HG02759 (cell line): ENCODE data around the gene UTP20.
"Not testable (repeated sequence)": the region's sequence is repeated elsewhere in the genome, so short reads cannot be mapped to it uniquely, and the experiment has no call there.

Source experiments
- ATAC-seq: cut with Tn5 transposase; IDR thresholded peaks from one replicate; pipeline ENCODE4 v1.9.1; 2021; ENCODE audit warnings: mild to moderate bottlenecking, moderate library complexity; ENCODE audit not compliant: unreplicated experiment

The UTP20 gene

GRCh38 chr12:101325590-101325989 lies 45.7 kb downstream of the UTP20 start:
- no peak for ATAC-seq

- ATAC-seq = no peak
Measured at GRCh38 chr12:101327051-101327450, 47.1 kb downstream of the UTP20 start.

GRCh38 chr12:101327546-101327945 lies 47.6 kb downstream of the UTP20 start:
- no peak for ATAC-seq

- ATAC-seq = no peak
Measured at GRCh38 chr12:101328917-101329316, 49.0 kb downstream of the UTP20 start.

GRCh38 chr12:101330631-101331030 lies 50.7 kb downstream of the UTP20 start:
- ATAC-seq = no peak

- no peak for ATAC-seq
Measured at GRCh38 chr12:101336437-101336836, 56.5 kb downstream of the UTP20 start.

- no peak for ATAC-seq
Measured at GRCh38 chr12:101338087-101338486, 58.2 kb downstream of the UTP20 start.

GRCh38 chr12:101343893-101344292 lies 64.0 kb downstream of the UTP20 start:
- ATAC-seq = no peak

- ATAC-seq = no peak
Measured at GRCh38 chr12:101351682-101352081, 71.8 kb downstream of the UTP20 start.

GRCh38 chr12:101356794-101357193 lies 76.9 kb downstream of the UTP20 start:
- ATAC-seq = no peak

GRCh38 chr12:101361455-101361854 lies 81.5 kb downstream of the UTP20 start:
- ATAC-seq = no peak

GRCh38 chr12:101368016-101368415 lies 88.1 kb downstream of the UTP20 start:
- no peak for ATAC-seq

- ATAC-seq = no peak
Measured at GRCh38 chr12:101372431-101372830, 92.5 kb downstream of the UTP20 start.

- ATAC-seq = no peak
Measured at GRCh38 chr12:101375573-101375972, 95.7 kb downstream of the UTP20 start.

GRCh38 chr12:101379149-101379548 lies 99.2 kb downstream of the UTP20 start:
- no peak for ATAC-seq

- ATAC-seq = not testable (repeated sequence)
Measured at GRCh38 chr12:101391181-101391580, 111.3 kb downstream of the UTP20 start.

GRCh38 chr12:101407049-101407435 lies 127.1 kb downstream of the UTP20 start:
- ATAC-seq = peak; percentile 18

- ATAC-seq = peak; percentile 87
Measured at GRCh38 chr12:101407436-101408345, 127.8 kb downstream of the UTP20 start, which contains the start of gene ARL1. ARL1 (minus strand) TSS chr12:101407772; CDS start chr12:101407645, 127 bp downstream.

- ATAC-seq = not testable (repeated sequence)
Measured at GRCh38 chr12:101410169-101410568, 130.3 kb downstream of the UTP20 start.

GRCh38 chr12:101414533-101415119 lies 134.7 kb downstream of the UTP20 start:
- ATAC-seq = no peak

GRCh38 chr12:101415228-101415627 lies 135.3 kb downstream of the UTP20 start:
- no peak for ATAC-seq

GRCh38 chr12:101422066-101422465 lies 142.2 kb downstream of the UTP20 start:
- not testable (repeated sequence) for ATAC-seq
